GM06990 (cell line): ENCODE data around the gene RTRAF.

Experiments used
- DNase-seq: peaks from one replicate; pipeline ENCODE4 v3.0.0-alpha.2; 2011; ENCODE audit not compliant: insufficient read length; ENCODE audit errors: extremely low read depth
- H3K27me3 ChIP-seq: replicated peaks from 2 replicates; pipeline ENCODE4 v1.6.0; 2011; ENCODE audit warnings: low read length; ENCODE audit not compliant: control insufficient read depth, insufficient read depth
- H3K36me3 ChIP-seq: 2 replicates; pipeline ENCODE4 v1.5.1; 2011; ENCODE audit warnings: low read length; ENCODE audit not compliant: control insufficient read depth, insufficient read depth
- H3K4me3 ChIP-seq: replicated peaks from 2 replicates; pipeline ENCODE4 v1.5.1; 2011; ENCODE audit warnings: low read depth, mild to moderate bottlenecking, control low read depth, low read length
- TF ChIP-seq, protein P1 (sequence below): IDR thresholded peaks from 2 replicates; pipeline ENCODE4 v1.5.1; 2011; ENCODE audit warnings: low read length, control low read depth, mild to moderate bottlenecking, inconsistent platforms; ENCODE audit not compliant: insufficient read depth, poor library complexity, severe bottlenecking

Gene RTRAF

DNA sequence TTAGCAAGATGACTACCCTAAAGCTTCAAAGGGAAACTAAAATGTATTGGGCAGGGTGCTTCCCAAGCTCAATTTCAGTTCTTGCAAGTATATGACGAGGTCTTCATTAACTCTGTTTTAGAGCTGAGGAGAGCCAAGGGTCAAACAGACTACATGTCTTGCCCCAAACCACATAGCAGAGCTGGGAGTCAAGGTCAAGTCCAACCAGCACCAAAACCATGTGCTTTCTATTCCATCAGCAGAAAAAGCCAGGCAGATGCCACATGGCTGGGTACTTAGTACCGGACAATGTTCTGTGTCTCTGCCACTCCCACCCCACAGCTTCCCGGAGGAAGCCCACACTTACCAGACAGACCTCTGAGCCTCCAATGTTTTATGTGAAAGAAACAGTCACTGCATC, 61.9 kb downstream of the RTRAF start:
- no peaks in the 10 kb centered on the region; the same call in 1 of the 2 replicates for H3K27me3 ChIP-seq
- DNase-seq = no peak
- TF ChIP-seq, protein P1, sequence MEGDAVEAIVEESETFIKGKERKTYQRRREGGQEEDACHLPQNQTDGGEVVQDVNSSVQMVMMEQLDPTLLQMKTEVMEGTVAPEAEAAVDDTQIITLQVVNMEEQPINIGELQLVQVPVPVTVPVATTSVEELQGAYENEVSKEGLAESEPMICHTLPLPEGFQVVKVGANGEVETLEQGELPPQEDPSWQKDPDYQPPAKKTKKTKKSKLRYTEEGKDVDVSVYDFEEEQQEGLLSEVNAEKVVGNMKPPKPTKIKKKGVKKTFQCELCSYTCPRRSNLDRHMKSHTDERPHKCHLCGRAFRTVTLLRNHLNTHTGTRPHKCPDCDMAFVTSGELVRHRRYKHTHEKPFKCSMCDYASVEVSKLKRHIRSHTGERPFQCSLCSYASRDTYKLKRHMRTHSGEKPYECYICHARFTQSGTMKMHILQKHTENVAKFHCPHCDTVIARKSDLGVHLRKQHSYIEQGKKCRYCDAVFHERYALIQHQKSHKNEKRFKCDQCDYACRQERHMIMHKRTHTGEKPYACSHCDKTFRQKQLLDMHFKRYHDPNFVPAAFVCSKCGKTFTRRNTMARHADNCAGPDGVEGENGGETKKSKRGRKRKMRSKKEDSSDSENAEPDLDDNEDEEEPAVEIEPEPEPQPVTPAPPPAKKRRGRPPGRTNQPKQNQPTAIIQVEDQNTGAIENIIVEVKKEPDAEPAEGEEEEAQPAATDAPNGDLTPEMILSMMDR = no peak
- H3K4me3 ChIP-seq = no peak overlapping the region
- no peaks in the 10 kb centered on the region for H3K36me3 ChIP-seq

DNA sequence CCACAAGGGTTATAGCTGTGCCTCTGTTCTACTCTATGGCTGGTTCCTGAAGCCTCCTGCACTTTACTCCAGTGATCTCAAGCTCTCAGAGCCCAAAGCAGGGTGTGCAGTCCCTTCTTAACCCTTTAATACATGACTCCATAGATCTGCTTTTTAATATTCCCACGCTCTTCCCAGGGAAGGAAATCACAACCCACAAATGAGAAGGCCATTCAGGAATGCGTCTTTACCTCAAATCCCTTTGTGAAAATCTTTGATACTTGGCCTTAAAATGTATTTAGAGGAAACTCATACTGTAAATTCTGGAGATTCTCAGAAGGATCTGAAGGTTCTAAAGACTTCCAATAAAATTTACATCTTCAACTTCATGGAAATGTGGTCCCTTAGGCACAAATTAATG, 62.5 kb downstream of the RTRAF start:
- no peak for DNase-seq
- Histone ChIP-seq H3K27me3 (no peaks in the 10 kb centered on the region; the same call in 1 of the 2 replicates), H3K36me3 (no peaks in the 10 kb centered on the region), H3K4me3 (no peak overlapping the region)
- TF ChIP-seq, protein P1 = no peak

GRCh38 chr14:52052288-52052943, 63.1 kb downstream of the RTRAF start:
- TF ChIP-seq, protein P1 = no peak
- no peaks in the 10 kb centered on the region; the same call in 1 of the 2 replicates for H3K27me3 ChIP-seq
- no peak for DNase-seq
- no peaks in the 10 kb centered on the region for H3K36me3 ChIP-seq
- H3K4me3 ChIP-seq = no peak overlapping the region

- no peaks in the 10 kb centered on the region; the same call in 1 of the 2 replicates for H3K27me3 ChIP-seq
- TF ChIP-seq, protein P1 = no peak
- no peak for DNase-seq
- no peaks in the 10 kb centered on the region for H3K36me3 ChIP-seq
- no peak overlapping the region for H3K4me3 ChIP-seq
These were observed 63.7 kb downstream of the RTRAF start for GRCh38 chr14:52053044-52053443.

- no peaks in the 10 kb centered on the region; the same call in 1 of the 2 replicates for H3K27me3 ChIP-seq
- DNase-seq = no peak
- H3K36me3 ChIP-seq = no peaks in the 10 kb centered on the region
- TF ChIP-seq, protein P1 = no peak
- no peak overlapping the region for H3K4me3 ChIP-seq
These were observed 65.3 kb downstream of the RTRAF start for GRCh38 chr14:52054678-52055077.
